PC-9 (cell line): ENCODE results near the gene GART. TPM values are rescaled to one million over a fixed set of nuclear protein-coding genes. Genes with fewer than 3 reads are reported as not detected.

Experiments
- BruUV-seq: library from RNA; stranded (reverse); fragments of 400-500 nt; replicated peaks from 2 replicates; lab custom pipeline; 2021; lab: Mats Ljungman, UMichigan
- CTCF ChIA-PET: fragments of 300-600 bp; sonication (Branson Sonifier 250); formaldehyde crosslinking; loops from one replicate; lab custom pipeline; 2022; ENCODE audit warnings: antibody characterized with exemption; lab: Charles Lee
- POLR2A ChIA-PET: fragments of 300-600 bp; sonication (Branson Sonifier 250); formaldehyde crosslinking; loops from one replicate; lab custom pipeline; 2022; ENCODE audit warnings: antibody characterized with exemption; ENCODE audit not compliant: unreplicated experiment; lab: Charles Lee
- DNase-seq, 2 experiments: peaks; one replicate each; pipeline versions ENCODE4 v3.0.0 to v3.0.0-alpha.2; 2015 to 2022; ENCODE audit warnings: mixed read lengths in 1 of 2
- H2AFZ ChIP-seq: fragments of 200-600 bp; sonication (generic); 2 replicates; pipeline ENCODE4 v1.8.1; 2017; ENCODE audit warnings: antibody characterized with exemption
- H3F3A ChIP-seq: fragments of 200-600 bp; sonication (generic); 2 replicates; pipeline ENCODE4 v1.8.1; 2017; ENCODE audit warnings: antibody characterized with exemption, mild to moderate bottlenecking, low read depth; ENCODE audit not compliant: insufficient read depth
- H3K27ac ChIP-seq: fragments of 200-600 bp; sonication (generic); 2 replicates; pipeline ENCODE4 v1.6.1; 2016; ENCODE audit warnings: mixed run types
- H3K27me3 ChIP-seq: fragments of 200-600 bp; sonication (generic); 2 replicates; pipeline ENCODE4 v1.6.1; 2016; ENCODE audit warnings: low read depth, mixed run types; ENCODE audit not compliant: insufficient read depth
- H3K36me3 ChIP-seq: fragments of 200-600 bp; sonication (generic); 2 replicates; pipeline ENCODE4 v1.6.1; 2016; ENCODE audit warnings: low read depth, mixed run types
- H3K4me1 ChIP-seq: fragments of 200-600 bp; sonication (generic); replicated peaks from 2 replicates; pipeline ENCODE4 v1.6.1; 2016; ENCODE audit warnings: mixed run types; ENCODE audit not compliant: insufficient read depth
- H3K4me2 ChIP-seq: fragments of 200-600 bp; sonication (generic); 2 replicates; pipeline ENCODE4 v1.6.1; 2017; ENCODE audit warnings: mixed run types
- H3K4me3 ChIP-seq: fragments of 200-600 bp; sonication (generic); 2 replicates; pipeline ENCODE4 v1.6.1; 2016; ENCODE audit warnings: mixed run types
- H3K79me2 ChIP-seq: fragments of 200-600 bp; sonication (generic); 2 replicates; pipeline ENCODE4 v1.6.1; 2017; ENCODE audit warnings: low read depth, mixed run types
- H3K9me2 ChIP-seq: fragments of 200-600 bp; sonication (generic); 2 replicates; pipeline ENCODE4 v1.8.1; 2017; ENCODE audit warnings: mild to moderate bottlenecking; ENCODE audit not compliant: insufficient read depth
- H3K9me3 ChIP-seq: fragments of 200-600 bp; sonication (generic); 2 replicates; pipeline ENCODE4 v1.8.1; 2016; ENCODE audit warnings: low read depth; ENCODE audit not compliant: insufficient read depth
- H4K20me1 ChIP-seq: fragments of 200-600 bp; sonication (generic); 2 replicates; pipeline ENCODE4 v1.8.1; 2017; ENCODE audit not compliant: insufficient read depth
- EZH2 ChIP-seq: fragments of 200-600 bp; sonication (generic); IDR thresholded peaks from 2 replicates; pipeline ENCODE4 v1.8.0; 2017; ENCODE audit warnings: antibody characterized with exemption, low read depth
- intact Hi-C: fragments of 100-400 bp; cut with micrococcal nuclease; formaldehyde crosslinking; loops from one replicate; pipeline ENCODE4 v1.10.0; 2022; ENCODE audit not compliant: unreplicated experiment
- total RNA-seq: library from RNA; stranded (reverse); gene quantifications from 2 replicates; pipeline ENCODE4 v1.2.3, GENCODE V29; 2021
- TF ChIP-seq, protein P1 (sequence below): fragments of 200-600 bp; sonication (generic); conservative IDR thresholded peaks from 2 replicates; pipeline ENCODE4 v1.6.1; 2017; ENCODE audit warnings: mixed run types, antibody characterized with exemption, mild to moderate bottlenecking, moderate library complexity

The GART gene
- total RNA-seq, 1 experiment from 2014 or later: 121 TPM

DNA sequence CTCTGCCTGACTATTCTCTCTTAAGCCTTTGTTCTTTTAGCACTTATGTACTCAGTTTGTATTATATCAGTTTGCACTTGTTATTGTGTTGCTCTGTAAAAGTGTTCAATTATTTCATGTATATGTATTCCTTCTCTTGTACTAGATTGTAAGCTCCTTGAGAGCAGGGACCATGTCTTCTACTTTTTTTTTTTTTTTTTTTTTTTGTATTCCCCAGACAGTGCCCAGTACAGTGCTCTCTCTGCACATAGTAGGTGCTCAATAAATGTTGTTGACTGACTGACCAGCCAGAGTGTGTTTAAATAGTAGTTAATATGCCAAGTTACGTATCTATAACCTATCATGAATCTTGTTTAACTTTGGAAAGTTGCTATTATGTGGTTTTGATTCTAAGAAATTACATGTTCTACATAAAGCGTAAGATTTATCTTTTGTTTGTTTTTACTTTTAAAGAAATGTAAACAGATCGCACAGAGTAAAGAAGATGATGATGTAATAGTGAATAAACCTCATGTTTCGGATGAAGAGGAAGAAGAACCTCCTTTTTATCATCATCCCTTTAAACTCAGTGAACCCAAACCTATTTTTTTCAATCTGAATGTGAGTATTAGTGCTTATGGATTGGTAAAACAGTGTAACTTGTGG, 17.0 kb upstream of the GART start:
- H4K20me1 ChIP-seq: peaks cover 53% of the 10 kb centered on the region
- POLR2A ChIA-PET: no interaction called here

DNA sequence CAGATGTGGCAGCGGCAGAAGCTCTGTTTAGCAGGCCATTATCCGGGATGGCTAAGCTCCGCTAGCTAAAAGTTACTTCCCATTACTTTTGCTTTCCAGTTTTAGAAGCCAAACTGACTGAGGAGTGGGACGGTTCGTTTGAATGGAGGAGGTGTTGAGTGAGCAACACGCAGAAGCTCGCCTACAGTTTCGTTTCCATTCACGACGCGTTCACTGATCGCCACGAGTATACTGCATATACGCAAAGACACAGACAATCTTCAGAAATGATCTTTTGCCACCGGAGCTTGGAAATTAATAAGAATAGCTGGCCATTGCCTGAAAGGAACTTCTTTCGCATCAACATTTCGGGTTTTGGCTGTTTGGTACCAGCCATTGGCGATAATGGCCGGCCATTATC, 15.5 kb upstream of the GART start:
- Histone ChIP-seq H4K20me1 (peaks cover 65% of the 10 kb centered on the region), H3K27ac (no peak overlapping the region), H3K9me2 (no peaks in the 10 kb centered on the region), H3F3A (peaks cover 5% of the 10 kb centered on the region; the same call in 1 of the 2 replicates), H2AFZ (no peak overlapping the region), H3K79me2 (peaks cover 56% of the 10 kb centered on the region), H3K36me3 (peaks cover 50% of the 10 kb centered on the region), H3K4me3 (no peak overlapping the region), H3K9me3 (no peaks in the 10 kb centered on the region), H3K27me3 (no peaks in the 10 kb centered on the region), H3K4me2 (no peak overlapping the region), H3K4me1 (no peaks in the 10 kb centered on the region)
- CTCF ChIA-PET: no interaction called here
- intact Hi-C loops: no loop called here
- POLR2A ChIA-PET: interaction anchor here (0.6 kb wide), 1 partner anchor 258 kb away, joined by 10 read pairs; no protein-coding TSS in a partner anchor
- no TSS peak for BruUV-seq
- TF ChIP-seq, protein P1, sequence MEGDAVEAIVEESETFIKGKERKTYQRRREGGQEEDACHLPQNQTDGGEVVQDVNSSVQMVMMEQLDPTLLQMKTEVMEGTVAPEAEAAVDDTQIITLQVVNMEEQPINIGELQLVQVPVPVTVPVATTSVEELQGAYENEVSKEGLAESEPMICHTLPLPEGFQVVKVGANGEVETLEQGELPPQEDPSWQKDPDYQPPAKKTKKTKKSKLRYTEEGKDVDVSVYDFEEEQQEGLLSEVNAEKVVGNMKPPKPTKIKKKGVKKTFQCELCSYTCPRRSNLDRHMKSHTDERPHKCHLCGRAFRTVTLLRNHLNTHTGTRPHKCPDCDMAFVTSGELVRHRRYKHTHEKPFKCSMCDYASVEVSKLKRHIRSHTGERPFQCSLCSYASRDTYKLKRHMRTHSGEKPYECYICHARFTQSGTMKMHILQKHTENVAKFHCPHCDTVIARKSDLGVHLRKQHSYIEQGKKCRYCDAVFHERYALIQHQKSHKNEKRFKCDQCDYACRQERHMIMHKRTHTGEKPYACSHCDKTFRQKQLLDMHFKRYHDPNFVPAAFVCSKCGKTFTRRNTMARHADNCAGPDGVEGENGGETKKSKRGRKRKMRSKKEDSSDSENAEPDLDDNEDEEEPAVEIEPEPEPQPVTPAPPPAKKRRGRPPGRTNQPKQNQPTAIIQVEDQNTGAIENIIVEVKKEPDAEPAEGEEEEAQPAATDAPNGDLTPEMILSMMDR: no peak
- no peak for TF ChIP-seq EZH2
- DNase-seq: no peak

More for the DNA sequence above, 17.0 kb upstream of the GART start:
- peaks cover 45% of the 10 kb centered on the region for H3K36me3 ChIP-seq
- CTCF ChIA-PET: no interaction called here
- no peak overlapping the region for H3K4me2 ChIP-seq
- no peaks in the 10 kb centered on the region for H3K9me3 ChIP-seq
- intact Hi-C loops: no loop called here
- no peak overlapping the region for H2AFZ ChIP-seq
- H3F3A ChIP-seq: peaks cover 5% of the 10 kb centered on the region; the same call in 1 of the 2 replicates
- H3K4me3 ChIP-seq: no peak overlapping the region
- H3K4me1 ChIP-seq: no peaks in the 10 kb centered on the region
- no peaks in the 10 kb centered on the region for H3K27me3 ChIP-seq
- DNase-seq: no peak
- TF ChIP-seq EZH2: no peak
- TF ChIP-seq, protein P1: no peak
- no TSS peak for BruUV-seq
- peaks cover 44% of the 10 kb centered on the region for H3K79me2 ChIP-seq
- no peak overlapping the region for H3K27ac ChIP-seq
- no peaks in the 10 kb centered on the region for H3K9me2 ChIP-seq

DNA sequence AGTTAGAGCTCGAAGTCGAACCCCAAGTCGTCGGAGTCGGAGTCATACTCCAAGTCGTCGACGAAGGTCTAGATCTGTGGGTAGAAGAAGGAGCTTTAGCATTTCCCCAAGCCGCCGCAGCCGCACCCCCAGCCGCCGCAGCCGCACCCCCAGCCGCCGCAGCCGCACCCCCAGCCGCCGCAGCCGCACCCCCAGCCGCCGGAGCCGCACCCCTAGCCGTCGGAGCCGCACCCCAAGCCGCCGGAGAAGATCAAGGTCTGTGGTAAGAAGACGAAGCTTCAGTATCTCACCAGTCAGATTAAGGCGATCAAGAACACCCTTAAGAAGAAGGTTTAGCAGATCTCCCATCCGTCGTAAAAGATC, 13.0 kb upstream of the GART start:
- intact Hi-C loops: no loop called here
- H3K4me1 ChIP-seq: no peaks in the 10 kb centered on the region
- H3K9me2 ChIP-seq: no peaks in the 10 kb centered on the region
- H2AFZ ChIP-seq: no peak overlapping the region
- H3K27me3 ChIP-seq: no peaks in the 10 kb centered on the region
- H3K4me3 ChIP-seq: no peak overlapping the region
- peaks cover 62% of the 10 kb centered on the region for H4K20me1 ChIP-seq
- peaks cover 81% of the 10 kb centered on the region for H3K79me2 ChIP-seq
- no peaks in the 10 kb centered on the region for H3K9me3 ChIP-seq
- H3K27ac ChIP-seq: no peak overlapping the region
- POLR2A ChIA-PET: interaction anchor here (0.6 kb wide), 1 partner anchor 22 kb away, joined by 5 read pairs; no protein-coding TSS in a partner anchor
- H3F3A ChIP-seq: peaks cover 5% of the 10 kb centered on the region; the same call in 1 of the 2 replicates
- BruUV-seq: no TSS peak
- H3K36me3 ChIP-seq: peaks cover 46% of the 10 kb centered on the region
- no peak overlapping the region for H3K4me2 ChIP-seq
- CTCF ChIA-PET: no interaction called here
- TF ChIP-seq, protein P1: no peak
- TF ChIP-seq EZH2: no peak
- DNase-seq: no peak
